Neural cell (in vitro differentiated cells): Measurements from ENCODE around the gene HMCN2. TPM values are rescaled to one million over a fixed set of nuclear protein-coding genes. Genes with fewer than 3 reads are reported as not detected.

Source experiments
- H2AFZ ChIP-seq: fragments of 200-600, 300-800 bp; sonication (generic), shearing (Covaris generic); 2 replicates; pipeline ENCODE4 v1.6.0; 2014; ENCODE audit warnings: low read depth, mild to moderate bottlenecking, antibody characterized with exemption, low read length, moderate library complexity
- H3F3A ChIP-seq: fragments of 200-600 bp; shearing (Covaris generic); 2 replicates; pipeline ENCODE4 v1.6.1; 2016; ENCODE audit warnings: mild to moderate bottlenecking, moderate library complexity, mixed read lengths, antibody characterized with exemption, low read length; ENCODE audit not compliant: insufficient read depth, poor library complexity, severe bottlenecking
- H3K27ac ChIP-seq: fragments of 200-600, 300-800 bp; sonication (generic), shearing (Covaris generic); 2 replicates; pipeline ENCODE4 v1.5.1; 2014; ENCODE audit warnings: mild to moderate bottlenecking, low read length, moderate library complexity
- H3K27me3 ChIP-seq: fragments of 300-800, 200-600 bp; sonication (generic), shearing (Covaris generic); 2 replicates; pipeline ENCODE4 v1.6.0; 2014; ENCODE audit warnings: mild to moderate bottlenecking, low read depth, low read length, moderate library complexity; ENCODE audit not compliant: insufficient read depth
- H3K36me3 ChIP-seq: fragments of 300-800, 200-600 bp; sonication (generic), shearing (Covaris generic); 2 replicates; pipeline ENCODE4 v1.5.1; 2014; ENCODE audit warnings: mild to moderate bottlenecking, antibody characterized with exemption, low read length, moderate library complexity; ENCODE audit not compliant: insufficient read depth
- H3K4me2 ChIP-seq: fragments of 300-800, 200-600 bp; sonication (generic), shearing (Covaris generic); 2 replicates; pipeline ENCODE4 v1.6.0; 2014; ENCODE audit warnings: mild to moderate bottlenecking, low read length
- H3K4me3 ChIP-seq: fragments of 300-800, 200-600 bp; sonication (generic), shearing (Covaris generic); 2 replicates; pipeline ENCODE4 v1.5.1; 2014; ENCODE audit warnings: mild to moderate bottlenecking, low read length, moderate library complexity
- H3K79me2 ChIP-seq: fragments of 200-600 bp; shearing (Covaris generic); replicated peaks from 2 replicates; pipeline ENCODE4 v1.6.0; 2014; ENCODE audit warnings: mild to moderate bottlenecking, low read length, moderate library complexity; ENCODE audit not compliant: insufficient read depth
- H3K9ac ChIP-seq: fragments of 300-800, 200-600 bp; sonication (generic), shearing (Covaris generic); 2 replicates; pipeline ENCODE4 v1.6.1; 2016; ENCODE audit warnings: mild to moderate bottlenecking, low read length, mixed read lengths
- H3K9me2 ChIP-seq: fragments of 200-600 bp; shearing (Covaris generic); 2 replicates; pipeline ENCODE4 v1.6.1; 2016; ENCODE audit warnings: mild to moderate bottlenecking, low read length, mixed read lengths; ENCODE audit not compliant: insufficient read depth
- H3K9me3 ChIP-seq: fragments of 200-600, 300-800 bp; sonication (generic), shearing (Covaris generic); 2 replicates; pipeline ENCODE4 v1.6.1; 2016; ENCODE audit warnings: mild to moderate bottlenecking, mixed run types, low read length, moderate library complexity, mixed read lengths
- H4K20me1 ChIP-seq: fragments of 200-600 bp; shearing (Covaris generic); 2 replicates; pipeline ENCODE4 v1.6.1; 2016; ENCODE audit warnings: mild to moderate bottlenecking, mixed run types; ENCODE audit not compliant: insufficient read depth
- CTCF ChIP-seq: fragments of 450-650 bp; IDR thresholded peaks from 2 replicates; pipeline ENCODE4 v1.5.1; 2014; ENCODE audit warnings: antibody characterized with exemption, mild to moderate bottlenecking, moderate library complexity; ENCODE audit not compliant: poor library complexity, severe bottlenecking
- EP300 ChIP-seq: fragments of 450-650 bp; conservative IDR thresholded peaks from 2 replicates; pipeline ENCODE4 v1.6.1; 2014; ENCODE audit warnings: antibody characterized with exemption, mild to moderate bottlenecking, moderate library complexity; ENCODE audit not compliant: poor library complexity, severe bottlenecking
- EZH2 ChIP-seq: fragments of 200-600, 300-800 bp; shearing (Covaris generic), sonication (generic); IDR thresholded peaks from 2 replicates; pipeline ENCODE4 v1.6.1; 2014; ENCODE audit warnings: antibody characterized with exemption, low read length, borderline replicate concordance, mild to moderate bottlenecking; ENCODE audit not compliant: insufficient read depth, poor library complexity, severe bottlenecking
- MXI1 ChIP-seq: fragments of 450-650 bp; conservative IDR thresholded peaks from 2 replicates; pipeline ENCODE4 v1.6.1; 2014; ENCODE audit warnings: antibody characterized with exemption, mild to moderate bottlenecking; ENCODE audit not compliant: poor library complexity, severe bottlenecking
- POLR2AphosphoS5 ChIP-seq: IDR thresholded peaks from 2 replicates; pipeline ENCODE4 v1.6.1; 2012
- RAD21 ChIP-seq: fragments of 450-650 bp; conservative IDR thresholded peaks from 2 replicates; pipeline ENCODE4 v1.6.1; 2014; ENCODE audit warnings: antibody characterized with exemption, mild to moderate bottlenecking, moderate library complexity
- REST ChIP-seq: IDR thresholded peaks from 2 replicates; pipeline ENCODE4 v1.6.1; 2012; ENCODE audit warnings: borderline replicate concordance
- SMC3 ChIP-seq: fragments of 450-650 bp; conservative IDR thresholded peaks from 2 replicates; pipeline ENCODE4 v1.6.1; 2014; ENCODE audit warnings: antibody characterized with exemption, mild to moderate bottlenecking, moderate library complexity; ENCODE audit not compliant: poor library complexity
- TAF1 ChIP-seq: IDR thresholded peaks from 2 replicates; pipeline ENCODE4 v1.6.1; 2012; ENCODE audit warnings: low read depth
- polyA plus RNA-seq: library from polyadenylated mRNA; depleted of rRNA; stranded (reverse); fragments of >200 nt; gene quantifications from 2 replicates; pipeline ENCODE4 v1.2.3, GENCODE V29; 2014

HMCN2 gene
- polyA plus RNA-seq, 1 donor from 2014 or later, result 1.7 TPM

GRCh38 chr9:130360672-130361071, 95.1 kb downstream of the HMCN2 start:
- no peak overlapping the region for H2AFZ ChIP-seq
- no peak overlapping the region for H3K4me2 ChIP-seq
- H3F3A ChIP-seq, result no peaks in the 10 kb centered on the region
- H4K20me1 ChIP-seq, result no peaks in the 10 kb centered on the region
- no peaks in the 10 kb centered on the region for H3K36me3 ChIP-seq
- H3K9ac ChIP-seq, result no peak overlapping the region
- H3K9me2 ChIP-seq, result no peaks in the 10 kb centered on the region
- no peak for TF ChIP-seq EP300
- TF ChIP-seq MXI1, result no peak
- no peak for TF ChIP-seq CTCF
- no peak for TF ChIP-seq REST
- no peak overlapping the region for H3K27ac ChIP-seq
- no peaks in the 10 kb centered on the region for H3K27me3 ChIP-seq
- H3K4me3 ChIP-seq, result no peak overlapping the region
- H3K79me2 ChIP-seq, result no peaks in the 10 kb centered on the region
- no peaks in the 10 kb centered on the region for H3K9me3 ChIP-seq

- Histone ChIP-seq H3K27me3 (no peaks in the 10 kb centered on the region), H3K4me2 (no peak overlapping the region), H3K27ac (no peak overlapping the region), H3K9me2 (no peaks in the 10 kb centered on the region), H3K79me2 (no peaks in the 10 kb centered on the region), H3K9ac (no peak overlapping the region), H2AFZ (no peak overlapping the region), H3K9me3 (no peaks in the 10 kb centered on the region), H3K36me3 (no peaks in the 10 kb centered on the region), H3F3A (no peaks in the 10 kb centered on the region), H3K4me3 (no peak overlapping the region), H4K20me1 (no peaks in the 10 kb centered on the region)
- no peak for TF ChIP-seq RAD21
- TF ChIP-seq SMC3, result no peak
- no peak for TF ChIP-seq TAF1
- no peak for TF ChIP-seq POLR2AphosphoS5
- TF ChIP-seq EZH2, result no peak
- no peak for TF ChIP-seq EP300
- TF ChIP-seq MXI1, result no peak
- TF ChIP-seq CTCF, result no peak
- TF ChIP-seq REST, result no peak
These were observed 96.4 kb downstream of the HMCN2 start for GRCh38 chr9:130361873-130362362.
